ENCODE results near the gene PI16.

The PI16 gene

GRCh38 chr6:36964908-36965307 is 10.4 kb downstream of the PI16 start:
- H3K36me3 ChIP-seq, result peaks cover 36% of the 10 kb centered on the region
- no peak overlapping the region for H3K4me3 ChIP-seq (ENCODE audit: low read depth, low read length)
- no peak overlapping the region for H3K27ac ChIP-seq
- H3K9me3 ChIP-seq (ENCODE audit: severe bottlenecking), result no peaks in the 10 kb centered on the region
- no peaks in the 10 kb centered on the region for H3K27me3 ChIP-seq (ENCODE audit: insufficient read depth, low read depth, severe bottlenecking)
- DNase-seq, result no peak
- no peak for TF ChIP-seq CTCF (IDR thresholded peaks at IDR 0.05; ENCODE audit: low read depth, low read length)

DNA sequence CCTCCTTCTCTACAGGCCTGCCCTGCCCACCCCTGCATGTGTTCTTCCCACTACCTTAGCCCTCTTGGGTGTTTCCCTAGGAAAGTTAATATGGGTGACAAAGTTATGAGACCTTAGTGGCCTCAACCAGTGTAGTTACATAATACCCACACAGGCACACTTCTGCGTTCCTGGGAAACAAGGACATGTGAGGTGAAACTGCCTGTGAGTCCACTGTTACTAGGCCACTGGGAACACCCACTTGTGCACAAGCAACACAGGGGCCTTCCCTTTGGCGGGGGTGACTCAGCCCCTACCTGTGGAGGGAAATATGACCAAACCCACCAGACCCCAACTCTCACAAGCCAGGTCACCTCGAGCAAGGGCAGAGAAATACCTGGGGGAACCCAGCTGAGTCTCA is 12.8 kb downstream of the PI16 start:
- H3K27ac ChIP-seq, result no peak overlapping the region
- DNase-seq, result no peak
- H3K9me3 ChIP-seq (ENCODE audit: severe bottlenecking), result no peaks in the 10 kb centered on the region
- TF ChIP-seq CTCF (IDR thresholded peaks at IDR 0.05; ENCODE audit: low read depth, low read length), result no peak
- H3K4me3 ChIP-seq (ENCODE audit: low read depth, low read length), result no peak overlapping the region
- no peaks in the 10 kb centered on the region for H3K27me3 ChIP-seq (ENCODE audit: insufficient read depth, low read depth, severe bottlenecking)
- H3K36me3 ChIP-seq, result peaks cover 60% of the 10 kb centered on the region

GRCh38 chr6:36967757-36968156 is 13.2 kb downstream of the PI16 start:
- Histone ChIP-seq H3K9me3 (ENCODE audit: severe bottlenecking) (no peaks in the 10 kb centered on the region), H3K27me3 (ENCODE audit: insufficient read depth, low read depth, severe bottlenecking) (no peaks in the 10 kb centered on the region), H3K36me3 (peaks cover 65% of the 10 kb centered on the region), H3K4me3 (ENCODE audit: low read depth, low read length) (no peak overlapping the region), H3K27ac (no peak overlapping the region)
- no peak for TF ChIP-seq CTCF (IDR thresholded peaks at IDR 0.05; ENCODE audit: low read depth, low read length)
- no peak for DNase-seq

DNA sequence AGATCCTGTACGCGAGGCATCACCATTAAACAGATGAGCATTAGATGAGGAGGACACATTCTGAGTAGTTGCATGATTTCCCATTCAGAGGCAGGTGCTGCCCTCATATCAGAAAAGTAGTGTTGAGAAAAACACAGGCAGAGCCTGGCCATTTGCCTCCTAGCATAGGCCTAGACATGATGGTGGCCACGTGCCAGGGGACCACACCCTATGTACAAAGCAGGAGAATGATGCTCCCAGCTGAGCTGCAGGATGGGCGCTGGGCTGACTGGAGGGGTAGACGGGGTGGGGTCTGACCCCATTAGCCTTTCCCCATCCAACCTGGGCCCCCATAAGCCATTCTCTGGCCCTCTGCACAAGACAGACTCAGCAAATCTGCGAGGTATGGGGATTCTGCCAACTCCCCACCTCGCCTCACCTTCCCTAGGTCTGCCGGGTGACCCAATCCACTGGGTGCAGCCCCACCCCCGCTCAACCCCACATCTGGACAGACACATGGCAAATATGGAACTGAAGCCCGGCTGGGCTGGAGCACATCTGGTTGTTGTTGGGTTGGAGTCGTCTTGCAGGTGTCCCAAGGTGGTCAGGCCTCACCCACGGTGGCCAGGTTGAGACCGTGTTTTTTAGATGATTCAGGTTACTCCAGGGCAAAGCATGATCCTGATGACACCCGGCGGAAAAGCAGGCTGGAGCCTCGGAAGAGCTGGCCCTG is 13.9 kb downstream of the PI16 start:
- Histone ChIP-seq H3K36me3 (peaks cover 71% of the 10 kb centered on the region), H3K27ac (no peak overlapping the region)

GRCh38 chr6:36969240-36969691 is 14.7 kb downstream of the PI16 start:
- Histone ChIP-seq H3K27ac (no peak overlapping the region), H3K27me3 (ENCODE audit: insufficient read depth, low read depth, severe bottlenecking) (no peaks in the 10 kb centered on the region), H3K36me3 (peaks cover 80% of the 10 kb centered on the region), H3K9me3 (ENCODE audit: severe bottlenecking) (no peaks in the 10 kb centered on the region), H3K4me3 (ENCODE audit: low read depth, low read length) (no peak overlapping the region)
- no peak for TF ChIP-seq CTCF (IDR thresholded peaks at IDR 0.05; ENCODE audit: low read depth, low read length)
- DNase-seq, result no peak

More for the DNA sequence above, 13.9 kb downstream of the PI16 start:
- no peaks in the 10 kb centered on the region for H3K27me3 ChIP-seq (ENCODE audit: insufficient read depth, low read depth, severe bottlenecking)
- DNase-seq, result no peak
- H3K9me3 ChIP-seq (ENCODE audit: severe bottlenecking), result no peaks in the 10 kb centered on the region
- no peak for TF ChIP-seq CTCF (IDR thresholded peaks at IDR 0.05; ENCODE audit: low read depth, low read length)
- H3K4me3 ChIP-seq (ENCODE audit: low read depth, low read length), result no peak overlapping the region

Measured in WERI-Rb-1 (cell line).